ENCODE data around the gene ZHX3.

ZHX3 gene

GRCh38 chr20:41363601-41364000 is 46.1 kb upstream of the ZHX3 start:
- TF ChIP-seq CTCF (conservative IDR thresholded peaks at IDR 0.05; ENCODE audit: low read depth, low read length), result no peak
- no peak overlapping the region for H3K4me3 ChIP-seq (ENCODE audit: low read length)
- no peak for DNase-seq (ENCODE audit: low read depth)

- no peak for DNase-seq (ENCODE audit: low read depth)
- no peak for TF ChIP-seq CTCF (conservative IDR thresholded peaks at IDR 0.05; ENCODE audit: low read depth, low read length)
- no peak overlapping the region for H3K4me3 ChIP-seq (ENCODE audit: low read length)
Observed at GRCh38 chr20:41362748-41363140, 45.2 kb upstream of the ZHX3 start.

- no peak for DNase-seq (ENCODE audit: low read depth)
- TF ChIP-seq CTCF (conservative IDR thresholded peaks at IDR 0.05; ENCODE audit: low read depth, low read length), result no peak
- H3K4me3 ChIP-seq (ENCODE audit: low read length), result no peak overlapping the region
Observed at GRCh38 chr20:41361757-41362747, 44.5 kb upstream of the ZHX3 start.

- TF ChIP-seq CTCF (conservative IDR thresholded peaks at IDR 0.05; ENCODE audit: low read depth, low read length), result no peak
- H3K4me3 ChIP-seq (ENCODE audit: low read length), result no peak overlapping the region
- DNase-seq (ENCODE audit: low read depth), result no peak
Observed at GRCh38 chr20:41360831-41361756, 43.6 kb upstream of the ZHX3 start.

GRCh38 chr20:41359541-41360011 is 42.0 kb upstream of the ZHX3 start:
- no peak overlapping the region for H3K4me3 ChIP-seq (ENCODE audit: low read length)
- DNase-seq (ENCODE audit: low read depth), result no peak
- no peak for TF ChIP-seq CTCF (conservative IDR thresholded peaks at IDR 0.05; ENCODE audit: low read depth, low read length)

- TF ChIP-seq CTCF (conservative IDR thresholded peaks at IDR 0.05; ENCODE audit: low read depth, low read length), result no peak
- no peak for DNase-seq (ENCODE audit: low read depth)
- no peak overlapping the region for H3K4me3 ChIP-seq (ENCODE audit: low read length)
Observed at GRCh38 chr20:41358717-41359116, 41.2 kb upstream of the ZHX3 start.

Data from retinal pigment epithelial cell (primary cell).